Measurements from ENCODE around the gene BSCL2.

- TF ChIP-seq POLR2AphosphoS5 (IDR thresholded peaks at IDR 0.05; ENCODE audit: low read depth, low read length) (peak; percentile 84), POLR2A (IDR thresholded peaks at IDR 0.05; ENCODE audit: low read depth, low read length) (peak; percentile 81), POU2F2 (IDR thresholded peaks at IDR 0.05; ENCODE audit: low read depth, low read length) (peak; percentile 77), SPI1 (IDR thresholded peaks at IDR 0.05; ENCODE audit: low read depth, low read length) (no peak), TAF1 (IDR thresholded peaks at IDR 0.05; ENCODE audit: low read depth, low read length) (peak; percentile 92), PAX5 (IDR thresholded peaks at IDR 0.05; ENCODE audit: insufficient read depth, low read length, severe bottlenecking) (peak; percentile 35)
These were observed 61.0 kb downstream of the BSCL2 start, which contains the start of gene GANAB for GRCh38 chr11:62645946-62646824.
